OCI-LY1 (cell line): ENCODE results near the gene IWS1.

ENCODE experiments used
- CTCF ChIP-seq: fragments of 200-600 bp; sonication (generic), shearing (Covaris generic); IDR thresholded peaks from 2 replicates; pipeline ENCODE4 v1.5.1; 2017; ENCODE audit warnings: mild to moderate bottlenecking, antibody characterized with exemption, low read length, moderate library complexity, mixed read lengths
- EZH2 ChIP-seq: fragments of 200-600 bp; sonication (generic), shearing (Covaris generic); IDR thresholded peaks from 2 replicates; pipeline ENCODE4 v1.8.0; 2017; ENCODE audit warnings: borderline replicate concordance, mixed run types, mild to moderate bottlenecking, antibody characterized with exemption, low read length, moderate library complexity, mixed read lengths

GRCh38 chr2:127527001-127527804 is 914 bp upstream of the IWS1 start:
- TF ChIP-seq CTCF (0 out of 2 replicates have a peak, but pooled peaks have one; percentile 22), EZH2 (no peak)
